Measurements from ENCODE around the gene CELF2.

DNA sequence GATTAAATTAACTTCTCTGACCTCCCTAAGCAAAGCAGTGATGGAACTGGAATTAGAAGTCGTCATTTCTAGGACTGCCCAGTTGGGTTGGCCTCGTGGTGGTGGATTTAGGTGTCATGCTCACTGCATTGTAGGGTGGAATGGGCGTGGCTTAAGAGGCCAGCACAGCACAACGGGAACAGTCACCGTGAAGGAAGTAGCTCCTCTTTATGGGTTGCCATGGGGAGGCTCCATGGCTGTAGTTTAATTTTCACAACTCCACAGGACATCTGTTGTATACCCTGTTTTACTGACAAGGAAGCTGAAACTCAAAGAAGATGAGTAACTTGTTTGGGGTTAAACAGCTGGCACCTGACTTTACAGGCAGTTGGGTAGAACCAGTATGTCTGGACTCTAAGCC lies 208.3 kb downstream of the CELF2 start:
- TF ChIP-seq, protein P1, sequence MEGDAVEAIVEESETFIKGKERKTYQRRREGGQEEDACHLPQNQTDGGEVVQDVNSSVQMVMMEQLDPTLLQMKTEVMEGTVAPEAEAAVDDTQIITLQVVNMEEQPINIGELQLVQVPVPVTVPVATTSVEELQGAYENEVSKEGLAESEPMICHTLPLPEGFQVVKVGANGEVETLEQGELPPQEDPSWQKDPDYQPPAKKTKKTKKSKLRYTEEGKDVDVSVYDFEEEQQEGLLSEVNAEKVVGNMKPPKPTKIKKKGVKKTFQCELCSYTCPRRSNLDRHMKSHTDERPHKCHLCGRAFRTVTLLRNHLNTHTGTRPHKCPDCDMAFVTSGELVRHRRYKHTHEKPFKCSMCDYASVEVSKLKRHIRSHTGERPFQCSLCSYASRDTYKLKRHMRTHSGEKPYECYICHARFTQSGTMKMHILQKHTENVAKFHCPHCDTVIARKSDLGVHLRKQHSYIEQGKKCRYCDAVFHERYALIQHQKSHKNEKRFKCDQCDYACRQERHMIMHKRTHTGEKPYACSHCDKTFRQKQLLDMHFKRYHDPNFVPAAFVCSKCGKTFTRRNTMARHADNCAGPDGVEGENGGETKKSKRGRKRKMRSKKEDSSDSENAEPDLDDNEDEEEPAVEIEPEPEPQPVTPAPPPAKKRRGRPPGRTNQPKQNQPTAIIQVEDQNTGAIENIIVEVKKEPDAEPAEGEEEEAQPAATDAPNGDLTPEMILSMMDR (IDR thresholded peaks at IDR 0.05), result no peak
- no peak for TF ChIP-seq POLR2A (IDR thresholded peaks at IDR 0.05)

Measured in body of pancreas (tissue), 4 donors.